ENCODE results near the gene STAT4.

STAT4 gene

DNA sequence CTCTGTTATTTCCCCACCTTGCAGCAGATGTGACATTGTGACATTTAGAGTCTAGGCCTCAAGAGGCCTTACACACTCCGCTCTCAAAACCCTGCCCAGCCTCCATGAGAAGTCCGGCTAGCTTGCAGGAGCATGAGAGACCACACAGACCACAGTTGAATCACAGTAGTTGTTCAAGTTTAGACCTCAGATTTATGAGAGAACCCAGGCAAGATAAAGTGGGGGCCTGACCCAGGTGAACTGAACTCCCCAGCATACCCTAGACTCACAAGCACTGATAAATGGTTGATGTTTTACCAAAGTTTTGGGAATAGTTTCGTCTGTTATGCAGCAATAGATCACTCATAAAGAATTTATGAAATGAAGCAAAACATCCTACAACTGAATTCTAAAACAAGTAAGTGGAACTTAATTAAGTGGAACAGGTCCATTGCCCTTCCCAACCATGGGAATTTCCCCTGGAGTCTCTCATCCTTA, 132.1 kb downstream of the STAT4 start:
- no peak for DNase-seq
- no peak overlapping the region for H3K9ac ChIP-seq (ENCODE audit: low read length)
- peaks cover 6% of the 10 kb centered on the region for H3K79me2 ChIP-seq (ENCODE audit: low read length)
- no peaks in the 10 kb centered on the region for H3K9me3 ChIP-seq (replicated peaks; ENCODE audit: insufficient read depth, low read length)
- H2AFZ ChIP-seq (ENCODE audit: low read length) = no peak overlapping the region
- H4K20me1 ChIP-seq (ENCODE audit: insufficient read depth, low read length) = no peaks in the 10 kb centered on the region
- H3F3A ChIP-seq (ENCODE audit: insufficient read depth, low read length) = peaks cover 6% of the 10 kb centered on the region
- peaks cover 23% of the 10 kb centered on the region for H3K4me1 ChIP-seq (ENCODE audit: low read length)
- H3K9me2 ChIP-seq (replicated peaks; ENCODE audit: insufficient read depth, low read length) = no peaks in the 10 kb centered on the region
- no peaks in the 10 kb centered on the region for H3K36me3 ChIP-seq (replicated peaks; ENCODE audit: insufficient read depth, low read length)
- H3K27me3 ChIP-seq (replicated peaks; ENCODE audit: insufficient read depth, low read length) = no peaks in the 10 kb centered on the region
- H3K27ac ChIP-seq (ENCODE audit: low read length) = no peak overlapping the region
- H3K4me2 ChIP-seq (ENCODE audit: low read depth, low read length) = no peak overlapping the region
- H3K4me3 ChIP-seq (ENCODE audit: low read length) = no peak overlapping the region
- TF ChIP-seq, protein P1, sequence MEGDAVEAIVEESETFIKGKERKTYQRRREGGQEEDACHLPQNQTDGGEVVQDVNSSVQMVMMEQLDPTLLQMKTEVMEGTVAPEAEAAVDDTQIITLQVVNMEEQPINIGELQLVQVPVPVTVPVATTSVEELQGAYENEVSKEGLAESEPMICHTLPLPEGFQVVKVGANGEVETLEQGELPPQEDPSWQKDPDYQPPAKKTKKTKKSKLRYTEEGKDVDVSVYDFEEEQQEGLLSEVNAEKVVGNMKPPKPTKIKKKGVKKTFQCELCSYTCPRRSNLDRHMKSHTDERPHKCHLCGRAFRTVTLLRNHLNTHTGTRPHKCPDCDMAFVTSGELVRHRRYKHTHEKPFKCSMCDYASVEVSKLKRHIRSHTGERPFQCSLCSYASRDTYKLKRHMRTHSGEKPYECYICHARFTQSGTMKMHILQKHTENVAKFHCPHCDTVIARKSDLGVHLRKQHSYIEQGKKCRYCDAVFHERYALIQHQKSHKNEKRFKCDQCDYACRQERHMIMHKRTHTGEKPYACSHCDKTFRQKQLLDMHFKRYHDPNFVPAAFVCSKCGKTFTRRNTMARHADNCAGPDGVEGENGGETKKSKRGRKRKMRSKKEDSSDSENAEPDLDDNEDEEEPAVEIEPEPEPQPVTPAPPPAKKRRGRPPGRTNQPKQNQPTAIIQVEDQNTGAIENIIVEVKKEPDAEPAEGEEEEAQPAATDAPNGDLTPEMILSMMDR (IDR thresholded peaks at IDR 0.05; ENCODE audit: low read length) = no peak

DNA sequence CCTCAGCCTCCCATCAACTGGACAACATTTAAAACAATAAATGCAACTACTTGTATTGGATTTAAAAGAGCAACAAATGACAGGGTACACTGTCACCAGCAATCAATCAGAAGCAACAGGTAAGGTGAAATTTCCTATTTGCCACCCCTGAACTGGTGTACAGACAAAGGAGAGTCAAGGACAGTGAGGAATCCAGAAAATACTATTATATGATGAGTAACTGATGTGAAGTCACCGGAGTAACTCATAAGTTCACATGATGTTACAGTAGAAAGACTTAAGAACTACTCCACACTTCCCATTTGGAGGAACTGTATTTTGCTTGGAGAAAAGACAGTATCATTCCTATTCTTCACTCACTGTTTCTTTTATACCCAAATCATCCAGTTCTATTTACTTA, 132.7 kb downstream of the STAT4 start:
- Histone ChIP-seq H3K27ac (ENCODE audit: low read length) (no peak overlapping the region), H4K20me1 (ENCODE audit: insufficient read depth, low read length) (no peaks in the 10 kb centered on the region), H3K27me3 (replicated peaks; ENCODE audit: insufficient read depth, low read length) (no peaks in the 10 kb centered on the region), H3K9me3 (replicated peaks; ENCODE audit: insufficient read depth, low read length) (no peaks in the 10 kb centered on the region), H3K9me2 (replicated peaks; ENCODE audit: insufficient read depth, low read length) (no peaks in the 10 kb centered on the region), H3K36me3 (replicated peaks; ENCODE audit: insufficient read depth, low read length) (no peaks in the 10 kb centered on the region), H3K4me3 (ENCODE audit: low read length) (no peak overlapping the region), H3K9ac (ENCODE audit: low read length) (no peak overlapping the region), H3F3A (ENCODE audit: insufficient read depth, low read length) (peaks cover 6% of the 10 kb centered on the region), H2AFZ (ENCODE audit: low read length) (no peak overlapping the region), H3K4me2 (ENCODE audit: low read depth, low read length) (no peak overlapping the region), H3K79me2 (ENCODE audit: low read length) (peaks cover 12% of the 10 kb centered on the region), H3K4me1 (ENCODE audit: low read length) (peaks cover 23% of the 10 kb centered on the region)
- TF ChIP-seq EZH2 (optimal IDR thresholded peaks at IDR 0.05; ENCODE audit: low read depth, low read length) (no peak), EZH2phosphoT487 (IDR thresholded peaks at IDR 0.05; ENCODE audit: low read length) (no peak)
- TF ChIP-seq, protein P1 (IDR thresholded peaks at IDR 0.05; ENCODE audit: low read length) = no peak
- DNase-seq = no peak

DNA sequence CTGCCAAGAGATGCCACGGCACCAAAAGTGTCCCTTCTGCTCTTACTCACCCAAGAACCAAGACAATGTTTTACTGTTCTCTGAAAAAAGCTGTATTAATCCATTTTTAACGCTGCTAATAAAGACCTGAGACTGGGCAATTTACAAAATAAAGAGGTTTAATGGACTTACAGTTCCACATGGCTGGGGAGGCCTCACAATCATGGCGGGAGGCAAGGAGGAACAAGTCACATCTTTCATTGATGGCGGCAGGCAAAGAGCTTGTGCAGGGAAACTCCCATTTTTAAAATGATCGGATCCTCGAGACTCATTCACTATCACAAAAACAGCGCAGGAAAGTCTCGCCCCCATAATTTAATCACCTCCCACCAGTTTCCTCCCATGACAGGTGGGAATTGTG, 135.0 kb downstream of the STAT4 start:
- no peaks in the 10 kb centered on the region for H4K20me1 ChIP-seq (ENCODE audit: insufficient read depth, low read length)
- H2AFZ ChIP-seq (ENCODE audit: low read length) = no peak overlapping the region
- H3K9ac ChIP-seq (ENCODE audit: low read length) = no peak overlapping the region
- H3K79me2 ChIP-seq (ENCODE audit: low read length) = peaks cover 28% of the 10 kb centered on the region
- H3K9me3 ChIP-seq (replicated peaks; ENCODE audit: insufficient read depth, low read length) = no peaks in the 10 kb centered on the region
- H3K4me3 ChIP-seq (ENCODE audit: low read length) = no peak overlapping the region
- H3K27ac ChIP-seq (ENCODE audit: low read length) = no peak overlapping the region
- H3K9me2 ChIP-seq (replicated peaks; ENCODE audit: insufficient read depth, low read length) = no peaks in the 10 kb centered on the region
- H3K27me3 ChIP-seq (replicated peaks; ENCODE audit: insufficient read depth, low read length) = no peaks in the 10 kb centered on the region
- no peaks in the 10 kb centered on the region for H3K36me3 ChIP-seq (replicated peaks; ENCODE audit: insufficient read depth, low read length)
- H3F3A ChIP-seq (ENCODE audit: insufficient read depth, low read length) = peaks cover 6% of the 10 kb centered on the region
- TF ChIP-seq, protein P1 (IDR thresholded peaks at IDR 0.05; ENCODE audit: low read length) = no peak
- TF ChIP-seq EZH2phosphoT487 (IDR thresholded peaks at IDR 0.05; ENCODE audit: low read length) (no peak), EZH2 (optimal IDR thresholded peaks at IDR 0.05; ENCODE audit: low read depth, low read length) (no peak)
- no peak for DNase-seq
- no peak overlapping the region for H3K4me2 ChIP-seq (ENCODE audit: low read depth, low read length)
- peaks cover 21% of the 10 kb centered on the region for H3K4me1 ChIP-seq (ENCODE audit: low read length)

Data from MM.1S (cell line).